Breast epithelium (tissue), 3 donors: ENCODE results near the gene S100A1.

Experiments
- CTCF ChIP-seq, 3 donors: fragments of 450-650 bp; IDR thresholded peaks; one replicate each; pipeline ENCODE4 v1.5.1; 2016 to 2017; ENCODE audit warnings: antibody characterized with exemption in 3 of 3, mild to moderate bottlenecking in 3 of 3, moderate library complexity in 3 of 3
- POLR2A ChIP-seq: fragments of 450-650 bp; IDR thresholded peaks from one replicate; pipeline ENCODE4 v1.6.1; 2016; ENCODE audit warnings: antibody characterized with exemption, mild to moderate bottlenecking, moderate library complexity

GRCh38 chr1:153602749-153603148, 25.5 kb upstream of the S100A1 start:
- no peak for TF ChIP-seq POLR2A
- no peak for TF ChIP-seq CTCF (IDR thresholded peaks at IDR 0.05)
